ENCODE data around the gene IDNK.

GRCh38 chr9:83633255-83633654 lies 10.3 kb downstream of the IDNK start:
- TF ChIP-seq TAF1 (IDR thresholded peaks at IDR 0.05; ENCODE audit: borderline replicate concordance, low read depth, low read length) = no peak
- no peak for TF ChIP-seq EZH2 (IDR thresholded peaks at IDR 0.05; ENCODE audit: borderline replicate concordance, control insufficient read depth, low read depth, low read length)
- no peak for TF ChIP-seq CTCF (IDR thresholded peaks at IDR 0.05 in 2 of 3, conservative IDR thresholded peaks at IDR 0.05 in 1 of 3; ENCODE audit: control insufficient read depth in 2 of 3, extremely low read depth in 1 of 3, insufficient read depth in 1 of 3, low read depth in 3 of 3, low read length in 3 of 3)
- TF ChIP-seq CEBPB (IDR thresholded peaks at IDR 0.05; ENCODE audit: borderline replicate concordance in 1 of 2, low read depth in 2 of 2, low read length in 2 of 2) = no peak
- TF ChIP-seq USF2 (IDR thresholded peaks at IDR 0.05; ENCODE audit: borderline replicate concordance, low read depth, low read length) = no peak
- no peak for TF ChIP-seq POLR2A (IDR thresholded peaks at IDR 0.05; ENCODE audit: low read depth, low read length)
